Heart left ventricle (tissue), 13 donors: ENCODE measurements around the gene ZNF492.

Experiments used
- POLR2A ChIP-seq, 2 donors: fragments of 450-650 bp; IDR thresholded peaks; one replicate each; pipeline ENCODE4 v1.6.1; 2017; ENCODE audit warnings: antibody characterized with exemption in 2 of 2, mild to moderate bottlenecking in 2 of 2, moderate library complexity in 2 of 2
- TF ChIP-seq, protein P1 (sequence below), 12 donors: fragments of 200-600 bp; sonication (generic) in 4 of 12; IDR thresholded peaks; one replicate each; pipeline versions ENCODE4 v1.5.0 to v1.8.0; 2018 to 2022; ENCODE audit warnings: antibody characterized with exemption in 12 of 12, mild to moderate bottlenecking in 5 of 12
- donor health status: ischemic (EF 13 %, LVEDD 7.1; RV severe dilation, severe dysfunction).
- donor health status: DM: no; HTN: yes; CAD: no.
- donor health status: DM: no; HTN: no; CAD: no.
- donor health status: ischemic (EF 25% LVEDD 6.9; RV normal size, moderate dysfunction).
- donor health status: ischemic (EF 25% LVEDD 5.7; RV mildly dilated, moderate dysfunction).
- donor health status: ischemic (EF 35%, LVEDD 5.7; RV mildly dilated, moderate dysfunction).
- donor health status: nonischemic (EF 11% LVEDD 7.7; RV severe dilation, severe dysfunction).
- donor health status: DM: yes; HTN: yes; CAD: no.
- donor health status: PGD.
- donor health status: ischemic (EF 29% LVEDD 5.4; RV normal size, mild dysfunction).
- donor health status: nonischemic (EF 23%, LVEDD 6.1; RV moderate dilation, normal function).

DNA sequence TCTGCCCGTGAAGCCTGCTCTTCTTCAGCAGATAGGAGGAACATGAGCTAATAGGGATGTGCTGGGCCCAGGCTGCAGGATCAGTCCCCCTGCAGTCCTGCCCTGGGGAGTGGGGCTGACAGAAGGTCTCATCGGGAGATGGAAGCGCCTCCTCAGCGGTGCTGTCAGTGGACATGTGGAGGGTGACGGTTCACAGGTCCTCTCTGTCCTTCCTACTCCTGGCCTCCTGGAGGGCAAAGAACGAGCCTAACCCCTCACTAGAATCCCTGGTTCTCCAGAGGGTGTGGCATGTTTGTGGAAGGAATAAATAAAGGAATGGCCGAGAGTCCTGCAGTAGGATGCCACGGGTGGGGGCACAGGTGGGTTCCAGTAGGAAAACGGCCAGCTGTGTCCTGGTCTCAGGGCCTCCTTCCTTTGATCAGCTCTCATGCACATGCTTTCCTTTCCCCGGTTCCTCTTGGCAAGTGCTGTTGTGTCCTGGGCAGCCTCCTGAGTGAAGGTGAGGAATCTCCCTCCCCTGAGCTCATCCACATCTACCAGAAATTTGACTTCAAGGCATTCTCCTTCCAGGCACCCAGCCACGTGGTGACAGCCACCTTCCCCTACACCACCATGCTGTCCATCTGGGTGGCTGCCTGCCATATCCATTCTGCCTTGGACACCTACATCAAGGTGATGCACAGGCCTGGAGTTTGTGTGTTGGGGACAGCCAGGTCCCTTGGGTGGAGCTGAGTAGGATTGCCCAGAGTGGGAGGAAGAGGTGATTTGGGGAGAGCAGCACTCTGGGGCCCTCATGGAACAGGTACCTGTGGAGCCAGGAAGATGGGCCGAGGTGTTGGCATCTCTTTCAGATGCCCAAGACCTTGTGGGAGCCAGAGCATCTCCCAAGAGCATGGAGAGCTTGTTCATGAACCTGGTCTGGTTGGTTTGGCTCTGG, 28.6 kb upstream of the ZNF492 start:
- TF ChIP-seq, protein P1, sequence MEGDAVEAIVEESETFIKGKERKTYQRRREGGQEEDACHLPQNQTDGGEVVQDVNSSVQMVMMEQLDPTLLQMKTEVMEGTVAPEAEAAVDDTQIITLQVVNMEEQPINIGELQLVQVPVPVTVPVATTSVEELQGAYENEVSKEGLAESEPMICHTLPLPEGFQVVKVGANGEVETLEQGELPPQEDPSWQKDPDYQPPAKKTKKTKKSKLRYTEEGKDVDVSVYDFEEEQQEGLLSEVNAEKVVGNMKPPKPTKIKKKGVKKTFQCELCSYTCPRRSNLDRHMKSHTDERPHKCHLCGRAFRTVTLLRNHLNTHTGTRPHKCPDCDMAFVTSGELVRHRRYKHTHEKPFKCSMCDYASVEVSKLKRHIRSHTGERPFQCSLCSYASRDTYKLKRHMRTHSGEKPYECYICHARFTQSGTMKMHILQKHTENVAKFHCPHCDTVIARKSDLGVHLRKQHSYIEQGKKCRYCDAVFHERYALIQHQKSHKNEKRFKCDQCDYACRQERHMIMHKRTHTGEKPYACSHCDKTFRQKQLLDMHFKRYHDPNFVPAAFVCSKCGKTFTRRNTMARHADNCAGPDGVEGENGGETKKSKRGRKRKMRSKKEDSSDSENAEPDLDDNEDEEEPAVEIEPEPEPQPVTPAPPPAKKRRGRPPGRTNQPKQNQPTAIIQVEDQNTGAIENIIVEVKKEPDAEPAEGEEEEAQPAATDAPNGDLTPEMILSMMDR (IDR thresholded peaks at IDR 0.05): no peak
- no peak for TF ChIP-seq POLR2A (IDR thresholded peaks at IDR 0.05)
